ENCODE results near the gene MCC.

Gene MCC

GRCh38 chr5:113098378-113098777 lies 389.9 kb downstream of the MCC start:
- no peak for DNase-seq (ENCODE audit: low spot score)
- no peak for TF ChIP-seq CTCF (IDR thresholded peaks at IDR 0.05; ENCODE audit: extremely low read depth, missing control alignments)

GRCh38 chr5:113095831-113096230 lies 392.4 kb downstream of the MCC start:
- DNase-seq (ENCODE audit: low spot score) = no peak
- no peak for TF ChIP-seq CTCF (IDR thresholded peaks at IDR 0.05; ENCODE audit: extremely low read depth, missing control alignments)

- DNase-seq (ENCODE audit: low spot score) = no peak
- no peak for TF ChIP-seq CTCF (IDR thresholded peaks at IDR 0.05; ENCODE audit: extremely low read depth, missing control alignments)
These were observed 394.7 kb downstream of the MCC start for GRCh38 chr5:113093558-113093957.

GRCh38 chr5:113092683-113093082 lies 395.6 kb downstream of the MCC start:
- no peak for TF ChIP-seq CTCF (IDR thresholded peaks at IDR 0.05; ENCODE audit: extremely low read depth, missing control alignments)
- no peak for DNase-seq (ENCODE audit: low spot score)

GRCh38 chr5:113091622-113092021 lies 396.6 kb downstream of the MCC start:
- no peak for TF ChIP-seq CTCF (IDR thresholded peaks at IDR 0.05; ENCODE audit: extremely low read depth, missing control alignments)
- DNase-seq (ENCODE audit: low spot score) = no peak

GRCh38 chr5:113090336-113091106 lies 397.7 kb downstream of the MCC start:
- no peak for TF ChIP-seq CTCF (IDR thresholded peaks at IDR 0.05; ENCODE audit: extremely low read depth, missing control alignments)
- DNase-seq (ENCODE audit: low spot score) = no peak

GRCh38 chr5:113089653-113090335 lies 398.5 kb downstream of the MCC start:
- DNase-seq (ENCODE audit: low spot score) = no peak
- TF ChIP-seq CTCF (IDR thresholded peaks at IDR 0.05; ENCODE audit: extremely low read depth, missing control alignments) = no peak

Measured in GM20000 (cell line).